HTR-8/SVneo (cell line): ENCODE measurements around the gene NFIB.

Experiments
- DNase-seq: peaks from one replicate; pipeline ENCODE4 v3.0.0; 2011; ENCODE audit warnings: low spot score, mixed read lengths; ENCODE audit not compliant: insufficient read length
- FAIRE-seq: peaks from 2 replicates; lab custom pipeline; 2011; peaks lifted over from hg19 to GRCh38; lab: Jason Lieb, UNC

Gene NFIB

DNA sequence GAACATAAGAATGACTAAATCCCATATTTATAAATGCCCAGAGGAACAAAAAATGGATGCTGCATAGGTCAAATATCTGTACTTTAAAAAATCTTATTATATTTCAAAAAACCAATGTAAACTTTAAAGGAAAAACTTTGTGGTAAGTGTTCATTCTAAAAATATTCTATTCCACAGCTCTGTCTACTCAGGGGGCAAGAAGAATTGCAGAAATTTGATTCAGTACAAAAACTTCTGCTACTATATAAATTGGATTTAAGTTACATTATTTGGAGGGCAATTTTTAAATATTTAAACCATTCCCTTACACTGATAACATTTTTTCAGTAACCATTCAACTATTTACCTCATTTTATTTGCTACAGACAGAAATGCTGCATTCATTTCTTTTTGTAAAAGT is 32.1 kb downstream of the NFIB start:
- FAIRE-seq (no peak), DNase-seq (no peak)

GRCh38 chr9:14281136-14281795 is 32.7 kb downstream of the NFIB start:
- DNase-seq, result no peak
- FAIRE-seq, result no peak

DNA sequence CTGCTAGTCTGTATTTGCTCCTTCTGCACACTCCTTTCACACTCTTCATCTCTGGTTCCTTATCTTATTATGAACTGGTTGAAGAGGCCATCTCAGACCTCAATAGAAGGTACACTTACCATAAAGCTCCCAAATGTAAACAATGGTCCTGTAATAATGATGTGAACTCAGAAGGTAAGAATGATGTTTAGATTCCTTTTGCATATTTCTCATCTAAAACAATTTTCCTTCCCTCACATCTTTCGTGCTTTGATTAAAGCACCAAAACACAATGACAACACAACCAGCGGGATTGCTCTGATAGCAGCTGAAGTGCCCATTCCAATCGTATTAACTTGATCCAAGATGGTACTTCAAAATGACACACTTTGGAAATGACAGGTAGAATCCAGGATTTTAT is 34.3 kb downstream of the NFIB start:
- FAIRE-seq (no peak), DNase-seq (no peak)

- no peak for DNase-seq
- no peak for FAIRE-seq
Measured at GRCh38 chr9:14278291-14278721, 35.6 kb downstream of the NFIB start.

GRCh38 chr9:14277761-14278160 is 36.2 kb downstream of the NFIB start:
- no peak for DNase-seq

GRCh38 chr9:14277244-14277643 is 36.7 kb downstream of the NFIB start:
- FAIRE-seq, result no peak
- DNase-seq, result no peak

More at GRCh38 chr9:14277761-14278160, 36.2 kb downstream of the NFIB start:
- FAIRE-seq, result no peak

DNA sequence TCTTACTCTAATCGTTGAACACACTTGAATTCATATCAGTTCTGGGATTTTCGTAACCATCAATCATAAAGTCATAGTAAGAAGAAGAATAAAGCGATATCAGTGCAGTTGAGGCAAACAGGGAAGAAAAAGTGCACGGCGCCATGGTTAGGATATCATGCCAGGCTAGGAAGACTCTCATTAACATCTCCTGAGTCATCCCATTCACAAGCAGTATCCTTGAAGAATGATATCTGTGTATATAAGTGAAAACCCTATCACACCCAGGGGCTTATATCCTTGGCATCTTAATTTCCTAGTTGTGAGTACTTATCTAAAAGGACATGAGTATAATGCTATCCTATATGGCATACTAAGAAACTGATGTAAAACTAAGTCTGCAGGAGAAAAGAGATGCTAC is 38.6 kb downstream of the NFIB start:
- DNase-seq (no peak), FAIRE-seq (no peak)

DNA sequence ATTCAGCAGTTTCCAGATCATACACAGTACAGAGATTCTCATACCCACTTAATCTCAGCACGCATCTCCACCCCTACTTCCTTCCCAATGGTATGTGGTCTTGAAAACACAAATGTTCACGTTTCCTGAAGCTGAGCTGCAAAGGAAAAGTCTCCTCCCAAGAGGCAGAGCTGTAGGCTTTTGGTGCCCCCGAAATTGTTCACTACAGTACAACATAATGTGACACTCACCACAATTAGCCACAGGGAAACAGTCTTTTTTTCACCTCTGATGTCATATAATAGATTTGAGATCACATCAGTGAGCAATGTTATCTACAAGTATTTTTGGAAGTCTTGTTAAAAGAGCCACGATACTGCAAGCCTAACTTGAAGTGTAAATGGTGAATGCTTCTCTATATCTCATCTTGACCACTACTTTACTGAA is 40.2 kb downstream of the NFIB start:
- FAIRE-seq, result no peak

GRCh38 chr9:14272927-14273528 is 40.9 kb downstream of the NFIB start:
- FAIRE-seq, result no peak
- no peak for DNase-seq

More for the DNA sequence above, 40.2 kb downstream of the NFIB start:
- DNase-seq, result no peak

DNA sequence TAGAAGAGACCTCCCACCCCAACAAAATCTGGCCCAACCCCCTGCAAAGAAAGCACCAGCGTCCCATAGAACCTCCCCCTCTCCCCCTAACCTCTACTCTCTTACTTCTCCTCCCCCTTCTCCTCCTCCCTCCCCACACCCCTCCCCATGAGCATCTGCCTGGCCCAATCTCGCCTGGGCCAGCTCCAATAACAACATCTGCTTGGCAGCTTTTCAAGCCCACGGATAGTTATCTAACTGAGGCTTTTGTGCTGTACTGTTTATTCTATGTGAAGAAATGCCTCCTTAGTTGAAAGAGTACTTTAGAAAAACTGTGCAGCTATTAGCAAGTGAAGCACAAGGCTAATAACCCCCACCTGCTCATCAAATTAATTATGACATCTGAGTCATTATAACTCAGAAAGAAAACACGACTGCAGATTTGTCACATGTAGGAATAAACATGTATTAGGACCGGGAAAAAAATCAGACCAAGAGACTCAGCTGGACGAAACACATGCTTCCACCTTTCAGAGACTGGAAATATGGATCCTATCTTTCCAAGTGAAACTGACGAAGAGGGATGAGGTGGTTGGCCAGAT is 42.8 kb downstream of the NFIB start:
- FAIRE-seq, result no peak

DNA sequence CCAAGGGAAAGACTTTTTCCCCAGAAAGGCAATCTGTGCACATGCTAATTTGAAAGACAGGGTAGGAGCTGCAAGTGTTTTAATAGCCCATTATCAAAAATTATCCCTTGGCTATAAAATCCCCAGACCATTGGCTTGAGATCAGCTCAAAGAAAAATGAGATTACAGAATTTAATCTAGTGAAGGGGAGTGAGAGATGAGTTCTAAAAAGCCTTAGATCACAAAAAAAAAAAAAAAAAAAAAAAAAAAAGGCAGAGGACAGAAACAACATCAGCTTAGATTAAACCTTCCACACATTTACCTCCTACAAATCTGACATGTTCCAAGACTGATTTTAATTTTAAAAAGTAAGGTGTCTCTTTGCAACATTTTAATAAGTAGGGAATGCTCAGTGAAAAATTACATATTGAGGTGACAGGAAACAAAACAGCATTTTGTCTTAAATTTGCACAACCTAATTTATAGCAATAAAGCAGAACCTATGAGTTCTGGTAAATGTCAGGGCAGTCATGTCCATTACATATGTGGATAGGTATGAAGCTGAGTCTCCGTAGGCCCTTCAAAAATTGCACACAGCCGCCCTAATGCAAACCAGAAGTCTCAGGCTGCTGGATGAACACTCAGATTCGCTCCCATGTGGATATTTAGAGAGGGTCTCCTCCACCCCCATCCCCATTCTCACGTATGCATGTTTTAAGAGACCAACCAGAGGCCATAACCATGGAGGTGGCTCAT is 43.4 kb downstream of the NFIB start:
- FAIRE-seq (no peak), DNase-seq (no peak)

More for the DNA sequence above, 42.8 kb downstream of the NFIB start:
- DNase-seq, result no peak

DNA sequence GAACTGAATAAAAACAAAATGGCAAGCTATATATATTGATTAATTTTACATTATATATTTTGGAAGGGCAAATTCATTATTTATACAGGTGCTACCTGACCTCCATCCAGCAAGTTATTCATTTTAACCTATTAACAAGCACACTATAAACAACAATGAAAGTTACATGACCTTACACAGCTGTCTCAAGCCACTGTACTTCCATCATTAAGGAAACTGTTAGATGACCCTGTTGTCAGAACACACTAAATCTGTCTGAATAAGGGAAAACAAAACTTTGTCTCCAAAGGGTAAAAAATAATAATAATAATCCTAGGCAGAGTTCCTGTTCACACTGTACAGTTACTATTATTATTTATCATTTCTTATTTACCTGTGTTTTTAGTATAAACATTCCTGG is 44.0 kb downstream of the NFIB start:
- DNase-seq (no peak), FAIRE-seq (no peak)

DNA sequence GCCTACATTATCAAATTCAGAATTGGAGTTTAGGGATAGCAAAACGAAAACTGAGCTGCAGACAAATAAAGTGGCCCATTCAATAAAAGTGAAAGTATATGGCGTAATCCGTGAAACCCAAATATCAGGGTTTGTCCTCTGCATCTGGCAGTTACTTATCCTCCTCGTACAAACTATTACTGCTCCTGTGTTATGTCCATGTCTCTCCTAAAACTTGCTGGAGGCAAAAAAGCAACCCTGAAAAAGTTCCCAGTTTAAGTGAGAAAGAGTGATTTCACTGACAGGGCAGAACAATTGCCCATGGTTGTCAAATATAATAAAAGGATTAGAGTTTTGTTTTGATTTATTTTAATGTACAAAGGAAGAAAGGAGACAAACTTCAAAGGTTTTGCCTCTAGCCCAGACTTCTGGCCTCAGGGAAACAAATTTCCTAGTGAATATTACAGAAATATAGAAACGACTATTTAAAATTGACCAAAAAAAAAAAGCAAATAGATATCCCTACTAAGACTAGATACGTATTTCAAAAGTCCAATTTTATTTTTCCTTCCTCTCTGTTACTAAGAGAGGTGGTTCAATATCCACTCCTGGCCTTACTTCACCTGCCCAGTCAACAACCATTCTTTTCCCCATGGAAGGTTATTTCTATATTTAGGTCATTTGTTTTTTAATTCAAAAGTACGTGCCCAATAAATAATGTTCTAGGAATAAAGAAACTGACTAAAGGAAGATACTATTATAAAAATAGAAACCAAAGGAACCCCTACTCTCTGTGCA is 50.0 kb downstream of the NFIB start:
- DNase-seq, result no peak
- FAIRE-seq, result no peak

GRCh38 chr9:14262827-14263226 is 51.1 kb downstream of the NFIB start:
- no peak for DNase-seq
- FAIRE-seq, result no peak

DNA sequence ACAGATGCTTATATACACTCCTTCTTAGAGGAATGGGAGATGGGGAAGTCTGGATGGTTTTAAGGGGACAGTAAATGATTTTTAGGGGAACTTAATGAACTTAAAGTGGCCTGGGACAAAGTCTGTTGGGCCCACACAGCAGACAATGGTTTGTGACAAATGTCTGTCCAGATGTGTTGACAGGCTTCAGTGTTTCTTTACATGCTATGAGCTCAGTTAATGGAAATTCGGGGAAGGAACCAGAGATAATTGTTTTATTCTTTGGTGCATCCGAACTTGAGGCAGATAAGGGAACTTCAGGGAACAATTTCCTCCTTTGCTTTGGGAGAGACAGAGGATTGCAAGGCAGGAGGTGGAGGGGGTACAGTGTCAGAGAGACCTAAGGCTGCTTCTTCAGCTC is 52.3 kb downstream of the NFIB start:
- no peak for FAIRE-seq
- no peak for DNase-seq

DNA sequence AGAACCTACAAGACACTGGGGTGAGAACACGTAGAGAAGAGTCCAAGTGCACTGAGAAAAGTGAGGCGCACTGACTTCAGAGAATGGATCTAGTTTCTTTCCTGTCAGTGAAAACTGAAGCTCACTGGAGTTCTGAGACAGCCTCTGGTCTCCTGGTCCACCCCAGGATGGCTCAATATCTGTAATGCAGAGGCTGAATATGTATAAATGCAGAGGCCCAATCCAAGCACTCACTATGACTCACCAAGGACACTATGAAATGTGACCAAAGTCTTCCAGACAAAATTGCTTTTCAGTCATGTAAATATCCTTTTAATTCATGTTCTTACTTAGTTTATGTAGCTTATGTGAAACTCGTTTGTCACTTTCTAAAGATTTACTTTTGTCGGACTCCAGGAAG is 53.8 kb downstream of the NFIB start:
- FAIRE-seq (no peak), DNase-seq (no peak)

GRCh38 chr9:14258660-14259239 is 55.2 kb downstream of the NFIB start:
- DNase-seq, result no peak
- FAIRE-seq, result no peak

DNA sequence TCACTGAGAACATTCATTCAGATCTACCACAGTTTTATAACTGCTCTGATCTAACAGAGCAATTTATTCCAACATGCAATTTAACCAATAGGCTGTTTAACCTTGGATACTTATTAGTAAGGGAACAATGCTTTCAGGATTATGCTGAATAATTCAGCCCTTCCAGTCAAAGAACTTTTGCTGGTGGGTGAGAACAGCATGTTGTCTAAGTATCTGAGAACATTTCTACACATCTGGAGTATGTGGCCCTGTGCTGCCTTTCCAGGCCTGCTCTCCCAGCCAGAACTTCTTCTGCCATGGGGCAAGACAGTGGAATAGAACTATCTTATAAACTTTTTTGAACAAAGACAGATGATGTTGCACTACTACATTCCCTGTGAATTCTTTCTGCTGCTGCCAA is 55.8 kb downstream of the NFIB start:
- DNase-seq (no peak), FAIRE-seq (no peak)

- DNase-seq (no peak), FAIRE-seq (no peak)
Measured at GRCh38 chr9:14256588-14256987, 57.4 kb downstream of the NFIB start.
